NCI-H146 (cell line): Measurements from ENCODE around the gene ACSL3.
A peak's percentile ranks its signal among the peaks of the same experiment; 100 is the strongest.

Experiments
- DNase-seq: peaks from one replicate; lab custom pipeline; 2025; lab: John Stamatoyannopoulos, UW

Gene ACSL3

DNA sequence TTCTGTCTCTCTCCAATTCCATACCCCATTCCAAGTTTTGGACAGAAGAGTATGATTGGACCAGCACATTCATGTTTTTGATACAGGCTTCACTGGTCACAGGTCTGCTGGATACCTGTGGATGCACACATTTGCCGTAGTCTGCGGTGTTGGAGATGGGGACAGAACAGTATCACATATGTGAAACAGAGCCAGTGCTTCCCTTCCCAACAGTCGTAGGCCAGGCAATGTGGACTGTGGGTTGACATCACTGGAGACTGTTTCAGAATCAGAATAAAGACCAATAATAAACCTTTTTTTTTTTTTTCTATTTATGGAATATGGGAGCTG, 18.7 kb downstream of the ACSL3 start:
- DNase-seq, result no peak

DNA sequence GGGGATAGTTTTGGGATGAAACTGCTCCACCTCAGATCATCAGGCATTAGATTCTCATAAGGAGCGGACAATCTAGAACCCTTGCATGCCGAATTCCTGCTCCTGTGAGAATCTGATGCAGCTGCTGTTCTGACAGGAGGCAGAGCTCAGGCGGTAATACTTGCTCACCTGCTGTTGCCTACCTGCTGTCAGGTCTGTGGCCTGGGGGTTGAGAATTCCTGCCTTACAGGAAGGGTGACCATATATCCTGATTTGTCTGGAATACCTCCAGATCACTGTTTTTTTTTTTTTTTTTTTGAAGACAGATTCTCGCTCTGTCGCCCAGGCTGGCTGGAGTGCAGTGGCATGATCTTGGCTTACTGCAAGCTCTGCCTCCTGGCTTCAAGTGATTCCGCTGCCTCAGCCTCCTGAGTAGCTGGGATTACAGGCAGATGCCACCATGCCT, 21.7 kb downstream of the ACSL3 start:
- DNase-seq, result no peak

DNA sequence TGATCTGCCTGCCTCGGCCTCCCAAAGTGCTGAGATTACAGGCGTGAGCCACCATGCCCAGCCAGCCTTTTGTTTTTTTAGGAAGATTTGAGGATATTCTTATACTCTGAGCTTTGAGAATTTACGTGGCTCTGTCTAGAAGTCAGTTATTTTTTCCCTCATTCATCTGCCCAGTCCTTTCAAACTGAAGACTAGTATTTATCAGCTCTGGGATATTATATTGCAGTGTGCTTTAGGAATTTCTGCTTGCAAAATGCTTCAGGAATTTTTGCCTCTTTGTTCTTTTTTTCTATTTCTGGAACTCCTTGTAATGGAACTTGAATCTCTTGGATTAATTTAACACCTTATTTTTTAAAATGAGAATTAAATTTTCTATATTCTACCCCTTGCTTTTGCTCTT, 22.6 kb downstream of the ACSL3 start:
- no peak for DNase-seq

DNA sequence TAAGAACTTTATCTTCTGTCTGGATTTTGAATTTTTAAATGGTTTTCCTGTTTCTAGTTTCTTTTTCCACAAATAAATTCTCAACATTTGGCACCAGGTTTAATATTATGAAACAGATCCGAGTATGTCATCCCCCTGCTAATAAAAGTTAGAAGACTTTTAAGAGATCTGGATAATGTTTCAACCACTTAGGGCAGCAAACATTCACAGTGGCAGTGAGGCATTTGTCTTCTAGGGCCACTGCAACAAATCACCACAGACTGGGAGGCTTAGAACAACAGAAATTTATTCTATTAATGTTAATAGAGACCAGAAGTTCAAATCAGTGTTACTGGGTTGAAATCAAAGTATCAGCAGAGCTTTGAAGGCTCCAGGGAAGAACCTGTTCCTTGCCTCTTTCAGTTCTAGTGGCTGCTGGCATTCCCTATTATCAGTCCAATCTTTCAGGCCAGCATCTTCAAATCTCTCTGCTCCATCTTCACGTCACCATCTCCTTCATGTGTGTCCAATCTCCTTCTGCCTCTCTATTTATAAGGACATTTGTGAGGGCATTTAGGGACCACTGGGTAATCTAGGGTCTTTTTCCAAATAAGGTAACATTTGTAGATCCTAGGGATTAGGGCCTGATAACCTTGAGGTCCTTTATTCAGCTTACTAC, 23.4 kb downstream of the ACSL3 start:
- no peak for DNase-seq

DNA sequence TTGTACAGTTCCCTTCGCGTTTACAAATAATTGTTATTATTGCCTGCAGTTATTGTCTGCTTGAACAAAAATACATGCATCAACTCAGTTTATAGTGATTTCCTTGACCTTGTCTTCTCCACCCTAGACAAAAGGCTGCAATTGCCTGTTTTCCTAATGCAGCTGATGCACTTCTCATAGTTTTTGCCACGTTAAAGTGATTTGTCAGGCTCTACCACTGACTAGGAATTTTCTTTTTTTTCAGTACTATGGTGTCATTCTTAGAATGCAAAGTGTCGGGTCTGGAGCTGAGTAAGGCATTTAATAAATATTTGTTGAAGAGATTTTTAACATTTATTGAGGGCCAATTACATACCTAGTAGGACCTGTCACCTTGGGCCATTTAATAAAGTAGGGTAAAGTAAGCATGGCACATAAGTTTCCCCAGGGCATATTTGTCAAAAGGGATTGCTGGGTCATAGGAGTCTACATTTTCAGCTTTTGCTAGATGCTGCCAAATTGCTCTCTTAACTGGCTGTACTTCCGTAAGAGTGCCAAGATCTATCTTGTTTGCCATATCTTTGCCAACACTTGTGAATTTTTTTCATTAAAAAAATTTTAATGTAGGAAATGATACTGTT, 24.1 kb downstream of the ACSL3 start:
- no peak for DNase-seq

DNA sequence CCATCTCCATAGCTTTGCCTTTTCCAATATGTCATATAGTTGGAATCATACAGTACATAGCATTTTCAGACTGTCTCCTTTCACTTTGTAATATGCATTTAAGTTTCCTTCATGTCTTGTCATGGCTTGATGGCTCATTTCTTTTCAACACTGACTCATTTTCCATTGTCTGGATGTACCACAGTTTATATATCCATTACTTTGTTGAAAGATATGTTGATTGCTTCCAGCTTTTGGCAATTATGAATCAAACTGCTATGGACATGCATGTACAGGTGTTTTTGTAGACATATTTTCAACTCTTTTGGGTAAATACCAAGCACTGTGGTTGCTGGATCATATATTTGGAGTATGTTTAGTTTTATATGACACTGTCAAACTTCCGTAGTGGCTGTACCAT, 26.3 kb downstream of the ACSL3 start:
- no peak for DNase-seq

DNA sequence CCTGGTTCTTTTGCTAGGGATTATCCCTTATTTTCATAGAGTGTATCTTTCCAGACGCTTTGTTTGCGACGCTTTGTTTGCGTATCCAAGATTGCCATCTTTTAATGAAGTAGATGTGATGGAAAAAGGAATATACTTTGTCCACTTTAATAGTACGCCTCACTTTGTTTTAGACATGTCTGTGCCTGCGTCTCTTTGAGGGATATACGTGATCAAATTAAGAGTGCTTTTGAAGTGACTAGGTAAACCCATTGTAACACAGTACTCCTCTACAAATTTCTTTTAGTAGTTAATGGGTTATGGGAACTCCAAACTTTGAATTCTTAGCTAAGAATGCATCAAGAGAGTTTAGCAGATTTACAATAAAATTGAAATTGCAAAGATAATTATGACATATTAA, 27.9 kb downstream of the ACSL3 start:
- no peak for DNase-seq

DNA sequence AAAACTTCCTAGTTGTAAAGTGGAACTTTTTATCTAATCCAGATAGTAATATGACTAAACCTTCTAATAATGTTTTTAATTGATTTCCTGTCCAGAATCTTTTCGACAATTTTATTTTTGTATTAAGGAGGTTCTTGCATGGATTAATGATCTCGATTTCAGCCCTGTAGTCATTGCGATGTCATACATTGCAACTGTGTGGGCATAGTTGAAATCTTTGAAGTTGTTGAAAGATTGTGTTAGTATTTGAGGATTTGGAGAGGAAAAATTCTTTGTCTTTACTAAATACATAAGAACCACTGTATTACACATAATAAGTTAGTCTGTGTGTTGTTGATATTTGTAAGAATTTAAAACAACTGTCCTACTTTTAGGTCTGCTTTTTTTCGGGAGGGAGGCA, 31.1 kb downstream of the ACSL3 start:
- no peak for DNase-seq

DNA sequence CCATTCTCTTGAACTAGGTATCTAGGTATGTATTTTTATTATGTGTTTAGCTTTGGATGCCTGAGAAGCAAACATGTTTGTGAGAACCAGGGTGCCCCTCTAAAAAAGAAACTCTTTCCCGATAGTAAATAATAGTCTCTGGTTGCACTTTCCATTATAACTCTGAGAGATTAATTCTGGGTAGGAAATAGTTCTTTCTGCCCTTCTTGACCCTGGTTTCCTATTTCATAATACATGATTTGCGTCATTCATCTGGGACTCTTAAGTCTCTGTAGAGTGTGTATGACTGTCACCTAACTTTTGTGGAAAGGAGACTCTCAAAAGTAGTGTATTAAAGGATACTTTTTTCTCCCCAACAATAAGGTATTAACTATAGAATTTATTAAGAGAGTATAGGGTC, 31.5 kb downstream of the ACSL3 start:
- DNase-seq, result no peak

DNA sequence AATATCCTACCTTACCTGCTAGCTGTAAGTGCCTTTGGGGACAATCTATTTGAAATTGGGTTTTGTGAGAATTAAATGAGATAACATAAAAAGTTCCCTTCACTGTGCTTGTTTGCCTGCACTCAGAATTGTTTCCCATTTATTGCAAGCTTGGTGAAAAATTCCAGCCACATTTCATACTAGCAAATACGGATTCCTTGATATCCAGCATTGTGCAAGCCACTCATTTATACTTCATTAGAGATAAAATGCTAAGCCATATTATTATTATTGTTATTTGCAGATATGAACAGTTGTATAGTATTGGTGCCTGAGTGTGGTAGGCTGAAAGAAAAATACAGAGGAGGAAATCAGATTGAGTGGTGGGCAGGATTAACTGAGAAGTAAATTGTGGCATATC, 31.9 kb downstream of the ACSL3 start:
- no peak for DNase-seq

DNA sequence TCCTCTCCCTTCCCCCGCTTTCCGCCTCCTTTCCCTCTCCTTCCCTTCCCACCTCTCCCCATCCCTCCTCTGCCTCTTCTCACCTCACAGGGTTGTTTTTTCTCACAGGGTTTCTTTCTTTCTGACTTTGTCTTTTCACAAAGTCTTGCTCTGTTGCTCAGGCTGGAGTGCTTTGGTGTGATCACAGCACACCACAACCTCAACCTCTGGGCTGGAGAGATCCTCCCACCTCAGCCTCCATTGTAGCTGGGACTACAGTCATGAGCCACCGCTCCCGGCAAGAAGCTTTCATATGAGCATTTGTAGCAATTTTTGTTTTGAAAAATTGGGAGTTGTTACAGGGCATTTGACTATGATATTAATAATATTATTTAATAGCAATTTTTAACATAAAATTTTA, 32.9 kb downstream of the ACSL3 start:
- DNase-seq, result no peak

DNA sequence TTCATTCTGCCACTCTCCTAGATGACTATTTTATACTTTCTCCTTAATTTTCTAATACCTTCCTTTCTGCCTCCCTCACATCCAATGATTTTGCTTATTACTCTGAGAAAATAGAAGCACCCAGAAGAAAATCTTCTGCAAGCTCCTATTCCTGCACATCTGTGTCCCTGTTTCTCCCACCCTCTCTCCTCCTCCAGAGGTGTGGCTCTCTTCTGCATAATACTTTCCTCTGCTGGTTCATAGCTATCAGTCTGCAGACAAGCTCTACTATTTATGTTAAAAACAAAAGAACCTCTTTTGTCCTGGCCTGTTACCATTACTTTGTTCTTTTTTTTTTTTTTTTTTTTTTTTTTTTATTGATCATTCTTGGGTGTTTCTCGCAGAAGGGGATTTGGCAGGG, 34.3 kb downstream of the ACSL3 start:
- DNase-seq, result no peak

DNA sequence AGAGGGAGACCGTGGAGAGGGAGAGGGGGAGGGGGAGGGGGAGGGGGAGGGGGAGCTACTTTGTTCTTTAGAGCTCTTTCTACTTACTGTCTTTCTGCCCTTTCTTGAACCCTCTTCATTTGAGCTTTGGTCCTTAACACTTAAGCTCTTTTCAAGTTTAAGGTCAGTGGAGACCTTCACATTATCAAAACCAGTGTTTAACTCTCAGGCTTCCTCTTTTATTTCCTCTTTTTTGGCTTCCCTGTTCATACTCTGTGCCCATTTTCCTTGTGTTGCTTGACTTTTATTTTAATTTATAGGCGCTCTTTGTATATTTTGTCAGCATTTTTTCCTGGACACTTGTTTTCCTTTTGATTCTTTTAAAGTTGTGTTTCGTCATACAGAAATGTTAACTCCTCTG, 37.1 kb downstream of the ACSL3 start:
- DNase-seq, result no peak

DNA sequence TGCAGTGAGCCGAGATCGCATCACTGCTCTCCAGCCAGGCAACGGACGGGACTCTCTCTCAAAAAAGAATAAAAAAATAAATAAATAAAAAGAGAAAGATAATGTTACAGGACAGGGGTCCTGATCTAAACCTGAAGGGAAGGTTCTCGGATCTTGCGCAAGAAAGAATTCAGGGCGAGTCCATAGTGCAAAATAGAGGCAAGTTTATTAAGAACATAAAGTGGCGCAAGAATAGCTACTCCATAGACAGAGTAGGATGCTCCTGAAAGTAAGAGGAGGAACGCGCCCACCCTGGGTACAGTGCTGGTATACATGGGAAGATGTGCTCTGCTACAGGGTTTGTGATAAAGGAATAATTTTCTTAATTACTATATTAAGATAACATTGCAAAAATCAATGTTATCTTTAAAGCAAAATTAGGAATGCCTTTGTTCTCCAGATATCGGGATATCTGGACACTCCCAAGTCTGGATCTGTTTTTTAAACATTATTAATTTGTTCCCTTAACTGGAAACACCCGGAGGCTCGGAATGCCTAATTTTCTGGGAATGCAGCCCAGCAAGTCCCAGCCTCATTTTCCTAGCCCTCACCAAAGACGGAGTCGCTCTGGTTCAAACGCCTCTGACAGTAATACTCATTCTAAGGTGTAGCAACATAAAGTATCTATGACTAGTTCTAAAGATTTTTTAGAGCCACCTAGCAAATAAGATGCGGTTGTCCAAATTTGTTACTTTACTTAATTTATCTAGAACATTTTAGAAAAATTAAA, 38.8 kb downstream of the ACSL3 start:
- no peak for DNase-seq

DNA sequence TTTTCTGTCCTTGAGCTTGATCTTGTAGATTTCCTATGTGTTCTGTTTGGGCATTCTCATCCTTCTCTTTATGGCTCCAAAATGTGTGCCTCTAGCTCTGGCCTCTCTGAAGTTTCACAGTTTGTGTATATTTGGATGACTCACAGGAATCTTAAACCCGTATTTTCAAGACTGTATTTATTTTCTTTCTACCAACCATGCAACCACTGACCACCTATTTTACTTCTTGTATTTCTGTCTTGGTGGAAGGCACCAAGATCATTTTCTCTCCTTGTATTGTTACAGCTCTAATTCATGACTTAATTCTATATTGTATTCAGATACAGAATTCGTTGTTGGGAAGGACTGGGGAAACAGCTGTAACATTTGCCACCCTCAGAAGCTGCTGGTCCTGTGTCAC, 39.5 kb downstream of the ACSL3 start:
- no peak for DNase-seq

DNA sequence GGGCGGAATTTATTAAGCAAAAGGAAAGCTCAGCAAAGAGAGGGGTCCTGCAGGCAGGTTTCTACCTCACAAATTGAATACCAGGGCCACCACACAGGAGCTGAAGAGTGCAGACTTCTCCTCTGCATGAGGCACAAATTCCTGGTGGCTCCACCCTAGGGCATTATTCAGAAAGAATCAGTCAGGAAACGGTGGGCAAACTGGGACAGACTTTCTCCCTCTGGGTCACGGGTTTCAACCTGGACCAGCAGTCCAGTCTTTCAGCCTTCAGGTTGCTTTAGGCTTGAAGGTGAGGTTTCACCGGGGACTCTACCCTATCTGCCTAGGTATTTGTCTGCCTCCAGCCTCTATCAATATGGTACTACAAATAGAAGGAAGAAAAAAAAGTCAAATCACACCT, 41.8 kb downstream of the ACSL3 start:
- DNase-seq, result no peak

DNA sequence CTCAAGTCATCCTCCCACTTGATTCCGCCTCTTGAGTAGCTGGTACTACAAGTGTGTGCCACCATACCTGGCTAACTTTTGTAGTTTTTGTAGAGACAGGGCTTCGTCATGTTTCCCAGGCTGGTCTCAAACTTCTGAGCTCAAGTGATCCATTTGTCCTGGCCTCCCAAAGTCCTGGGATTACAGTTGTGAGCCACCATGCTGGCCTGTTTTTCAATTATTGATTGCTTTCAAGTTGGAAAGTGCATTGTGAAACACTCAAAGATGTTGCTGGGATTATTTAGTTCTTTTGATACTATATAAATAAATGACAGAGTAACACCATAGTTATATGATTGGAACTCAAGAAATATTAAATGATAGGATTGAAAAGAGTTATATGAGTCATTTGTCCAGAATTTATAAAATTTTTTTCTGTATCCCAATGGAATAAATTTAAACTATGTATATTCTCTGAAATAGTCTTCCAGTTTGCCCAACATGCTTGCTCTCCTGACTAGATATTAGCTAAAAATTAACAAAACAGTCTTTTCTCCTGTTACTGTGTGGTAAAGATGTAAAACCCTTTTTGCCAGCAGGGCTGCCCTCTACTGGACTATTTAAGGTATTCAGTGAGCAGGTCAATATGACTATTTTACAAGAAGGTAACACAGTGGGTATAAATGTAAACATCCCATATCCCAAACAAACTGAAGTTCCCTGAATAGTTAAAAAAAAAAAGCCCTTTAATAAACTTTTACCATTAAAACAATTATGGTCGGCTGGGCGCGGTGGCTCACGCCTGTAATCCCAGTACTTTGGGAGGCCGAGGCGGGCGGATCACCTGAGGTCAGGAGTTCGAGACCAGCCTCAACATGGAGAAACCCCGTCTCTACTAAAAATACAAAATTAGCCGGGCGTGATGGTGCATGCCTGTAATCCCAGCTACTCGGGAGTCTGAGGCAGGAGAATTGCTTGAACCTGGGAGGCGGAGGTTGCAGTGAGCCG, 42.7 kb downstream of the ACSL3 start:
- DNase-seq, result peak; percentile 46

DNA sequence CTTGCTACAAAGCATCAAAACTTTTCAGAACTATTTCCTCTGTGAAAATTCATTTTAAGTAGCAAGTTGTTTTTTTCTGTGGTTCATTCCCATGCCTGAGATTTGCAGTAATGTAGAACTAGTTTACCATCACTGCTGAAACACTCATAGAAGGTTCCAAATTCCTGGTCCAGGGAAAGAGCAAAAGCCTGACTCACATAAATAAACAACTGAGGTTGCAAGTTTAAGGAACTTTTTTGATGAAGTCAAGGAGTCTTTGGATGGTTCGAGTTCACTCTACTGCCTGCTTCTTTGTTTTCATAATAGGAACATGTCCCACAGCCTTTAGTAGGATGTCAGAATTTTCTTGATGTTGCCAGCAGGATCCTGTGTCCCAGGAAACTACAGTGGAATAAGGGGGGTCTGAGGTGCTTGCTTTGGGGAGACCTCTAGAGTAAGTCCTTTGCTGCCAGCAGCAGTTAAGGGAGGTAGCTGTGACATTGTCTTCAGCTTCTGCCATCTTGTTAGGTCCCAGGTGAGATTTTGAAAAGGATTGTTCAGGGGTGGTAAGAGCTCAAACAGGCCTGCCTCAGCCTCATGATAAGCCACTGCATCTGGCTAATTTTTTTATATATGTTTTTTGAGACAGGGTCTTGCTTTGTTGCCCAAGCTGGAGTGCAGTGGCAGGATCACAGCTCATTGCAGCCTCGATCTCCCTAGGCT, 43.9 kb downstream of the ACSL3 start:
- no peak for DNase-seq

DNA sequence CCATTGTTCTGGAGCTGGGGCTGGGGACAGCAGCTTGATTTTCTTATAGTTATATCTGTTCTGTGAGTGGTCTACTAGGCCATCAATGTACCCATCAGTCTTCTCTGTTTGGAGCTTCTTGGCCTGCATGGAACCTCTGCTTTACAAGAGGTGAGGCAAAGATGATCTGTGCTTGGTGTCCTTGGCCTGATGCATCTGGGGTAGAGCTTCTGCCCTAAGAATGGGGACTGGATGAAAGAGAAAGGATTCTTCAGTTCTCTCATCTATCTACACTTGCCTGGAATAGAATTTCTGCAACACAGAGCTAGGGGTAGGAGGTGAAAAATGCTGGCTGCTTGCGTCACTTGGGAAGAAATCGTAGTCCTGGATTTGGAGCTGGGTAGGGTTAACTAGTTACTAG, 46.2 kb downstream of the ACSL3 start:
- no peak for DNase-seq

DNA sequence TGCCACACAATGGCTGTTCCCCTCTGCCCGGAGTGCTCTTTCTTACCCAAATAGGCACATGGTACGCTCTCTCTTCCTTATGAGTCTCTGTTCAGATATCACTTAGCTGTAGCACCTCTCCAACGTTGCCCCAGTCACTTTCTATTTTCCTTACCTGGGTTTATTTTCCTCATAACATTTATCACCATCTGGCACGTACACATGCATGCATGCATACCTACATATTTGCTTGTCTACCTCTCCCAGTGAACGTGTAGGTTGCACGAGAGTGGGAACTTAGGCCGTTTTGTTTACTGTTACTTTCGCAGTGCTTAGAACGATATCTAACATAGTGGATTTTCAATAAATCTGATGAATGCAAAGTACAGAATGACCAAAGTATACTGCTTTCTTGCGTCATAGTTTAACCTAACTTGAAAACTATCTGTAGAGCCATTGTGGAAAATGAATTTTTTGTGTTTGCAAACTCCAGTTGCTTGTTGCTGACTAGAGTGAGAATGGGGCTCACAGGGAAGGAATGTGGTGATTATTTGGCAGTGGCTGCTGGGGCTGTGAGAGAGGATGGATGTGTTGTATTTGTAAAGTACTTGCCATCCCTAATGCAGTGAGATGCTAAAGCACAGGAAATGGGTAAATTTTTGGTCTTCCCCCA, 47.1 kb downstream of the ACSL3 start:
- DNase-seq, result no peak

DNA sequence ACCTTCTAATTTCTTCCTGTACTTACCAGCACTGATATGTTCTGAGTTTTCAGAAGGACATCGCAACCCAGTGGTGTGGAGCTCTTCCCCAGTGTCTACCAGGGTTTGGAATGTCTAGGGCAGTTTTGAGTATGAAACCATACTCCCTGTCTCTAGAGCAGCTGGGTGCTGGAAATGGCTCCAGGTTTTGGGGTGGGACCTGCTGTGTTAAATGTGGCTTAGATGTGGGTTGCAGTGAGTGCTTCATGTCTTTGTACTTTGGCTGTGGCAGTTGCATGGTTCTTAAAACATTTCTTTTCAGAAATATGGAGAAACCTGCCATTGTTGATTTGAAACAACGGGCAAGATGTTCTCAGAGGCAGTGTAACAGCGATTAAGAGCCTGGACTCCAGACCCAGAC, 48.5 kb downstream of the ACSL3 start:
- no peak for DNase-seq
